ENCODE data around the gene AMH.

AMH gene

DNA sequence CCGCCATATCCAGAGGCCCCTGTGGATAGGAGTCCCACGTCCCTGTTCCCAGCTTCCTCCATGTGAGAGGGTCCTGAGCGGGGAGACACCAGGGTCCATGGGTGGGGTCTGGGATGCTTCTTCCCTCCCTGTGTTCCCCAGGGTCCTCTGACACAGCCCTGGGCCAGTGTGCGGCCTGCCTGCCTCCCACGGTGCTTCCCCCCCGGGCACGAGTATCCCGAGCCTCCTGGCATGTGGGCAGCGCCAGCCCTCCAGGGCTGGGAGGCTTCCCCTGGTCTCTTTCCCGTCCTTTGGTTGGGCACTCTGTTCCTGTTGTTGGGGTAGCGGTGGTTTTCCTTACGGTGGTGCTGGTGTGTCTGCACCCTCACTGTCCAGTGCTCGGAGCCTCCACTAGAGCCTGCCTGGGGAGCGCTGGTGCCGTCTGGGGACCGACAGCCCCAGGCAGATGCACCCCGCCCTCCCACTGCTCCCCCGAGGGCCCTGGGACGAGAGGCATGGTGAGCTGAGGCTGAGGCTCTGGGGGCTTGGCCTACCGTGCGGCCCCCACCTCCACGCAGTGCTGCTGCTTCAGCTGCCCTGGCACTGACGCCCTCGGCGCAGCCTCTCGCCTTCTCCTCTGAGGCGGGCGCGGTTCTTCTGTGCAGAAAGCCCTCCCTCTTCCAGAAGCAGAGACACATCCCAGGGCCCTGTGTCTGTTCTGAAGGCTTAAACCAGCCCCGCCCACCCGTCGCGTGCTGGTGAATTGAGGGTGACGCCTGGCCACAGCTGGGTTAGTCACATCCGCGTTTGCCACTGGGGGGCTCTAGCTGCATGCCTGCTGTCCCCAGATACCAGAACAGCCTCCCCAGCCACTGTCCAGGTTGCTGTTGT is 40.9 kb upstream of the AMH start:
- TF ChIP-seq, protein P1, sequence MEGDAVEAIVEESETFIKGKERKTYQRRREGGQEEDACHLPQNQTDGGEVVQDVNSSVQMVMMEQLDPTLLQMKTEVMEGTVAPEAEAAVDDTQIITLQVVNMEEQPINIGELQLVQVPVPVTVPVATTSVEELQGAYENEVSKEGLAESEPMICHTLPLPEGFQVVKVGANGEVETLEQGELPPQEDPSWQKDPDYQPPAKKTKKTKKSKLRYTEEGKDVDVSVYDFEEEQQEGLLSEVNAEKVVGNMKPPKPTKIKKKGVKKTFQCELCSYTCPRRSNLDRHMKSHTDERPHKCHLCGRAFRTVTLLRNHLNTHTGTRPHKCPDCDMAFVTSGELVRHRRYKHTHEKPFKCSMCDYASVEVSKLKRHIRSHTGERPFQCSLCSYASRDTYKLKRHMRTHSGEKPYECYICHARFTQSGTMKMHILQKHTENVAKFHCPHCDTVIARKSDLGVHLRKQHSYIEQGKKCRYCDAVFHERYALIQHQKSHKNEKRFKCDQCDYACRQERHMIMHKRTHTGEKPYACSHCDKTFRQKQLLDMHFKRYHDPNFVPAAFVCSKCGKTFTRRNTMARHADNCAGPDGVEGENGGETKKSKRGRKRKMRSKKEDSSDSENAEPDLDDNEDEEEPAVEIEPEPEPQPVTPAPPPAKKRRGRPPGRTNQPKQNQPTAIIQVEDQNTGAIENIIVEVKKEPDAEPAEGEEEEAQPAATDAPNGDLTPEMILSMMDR (IDR thresholded peaks at IDR 0.05; ENCODE audit: low read depth, low read length, missing control alignments), result peak; percentile 37
- peak; percentile 51 for DNase-seq (ENCODE audit: extremely low read depth, low read depth)
- H3K4me3 ChIP-seq (replicated peaks; ENCODE audit: low read depth, low read length), result no peak overlapping the region

DNA sequence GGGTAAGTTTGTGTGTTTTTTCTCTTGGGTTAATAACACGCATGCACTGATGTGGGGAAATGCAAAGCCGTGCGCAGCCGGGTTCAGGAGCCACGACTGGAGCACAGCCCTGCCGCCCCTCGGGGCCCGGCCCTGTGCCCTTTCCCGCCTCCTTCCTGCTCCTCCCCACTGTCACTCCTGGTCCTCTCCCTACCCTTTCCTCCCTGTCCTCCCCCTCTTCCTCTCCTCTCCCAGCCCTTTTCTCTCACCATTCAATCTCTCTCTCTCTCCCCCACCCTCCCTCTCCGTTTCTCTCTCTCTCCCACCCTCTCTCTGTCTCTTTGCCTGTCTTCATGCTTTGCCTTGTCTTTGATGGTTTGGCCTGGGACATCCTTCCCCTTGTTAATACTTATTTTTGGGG is 40.1 kb upstream of the AMH start:
- no peak for DNase-seq (ENCODE audit: extremely low read depth, low read depth)
- TF ChIP-seq, protein P1 (IDR thresholded peaks at IDR 0.05; ENCODE audit: low read depth, low read length, missing control alignments), result no peak
- no peak overlapping the region for H3K4me3 ChIP-seq (replicated peaks; ENCODE audit: low read depth, low read length)

DNA sequence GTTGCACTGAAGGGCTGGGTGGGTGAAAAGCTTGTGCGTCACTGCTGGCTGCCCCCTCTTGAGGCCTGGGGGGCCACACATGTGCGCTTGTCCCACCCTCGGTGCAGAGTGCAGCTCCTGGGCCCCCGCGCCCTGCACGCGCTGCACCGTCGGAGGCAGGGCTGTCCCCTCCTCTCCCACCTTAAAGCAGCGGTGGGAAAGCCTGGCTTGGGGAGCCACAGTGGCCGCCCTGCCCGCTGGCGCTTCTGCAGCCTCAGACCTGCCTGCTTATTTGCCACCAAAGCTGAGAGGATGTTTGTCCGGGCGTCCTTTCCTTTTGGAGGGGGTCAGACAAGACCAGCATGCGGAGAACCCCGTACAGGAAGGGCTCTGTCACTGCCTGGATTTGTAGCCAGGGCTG is 39.7 kb upstream of the AMH start:
- no peak for DNase-seq (ENCODE audit: extremely low read depth, low read depth)
- TF ChIP-seq, protein P1 (IDR thresholded peaks at IDR 0.05; ENCODE audit: low read depth, low read length, missing control alignments), result no peak
- H3K4me3 ChIP-seq (replicated peaks; ENCODE audit: low read depth, low read length), result no peak overlapping the region

DNA sequence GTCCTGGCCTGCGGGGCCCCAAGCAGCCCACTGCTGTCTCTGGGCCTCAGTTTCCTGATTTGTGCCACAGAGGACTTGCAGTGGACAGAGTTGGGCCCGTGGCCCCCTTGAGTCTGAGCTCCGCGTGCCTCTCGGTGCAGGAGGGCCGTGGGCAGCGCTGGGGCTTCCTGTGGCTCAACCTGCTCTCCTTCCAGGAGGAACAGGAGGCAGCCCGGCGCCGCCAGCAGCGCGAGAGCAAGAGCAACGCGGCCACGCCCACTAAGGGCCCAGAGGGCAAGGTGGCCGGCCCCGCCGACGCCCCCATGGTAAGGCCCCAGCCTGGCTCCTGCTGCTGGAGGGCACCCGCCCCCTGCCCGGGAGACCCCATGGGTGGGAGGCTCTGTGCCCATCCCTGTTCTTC is 38.9 kb upstream of the AMH start:
- TF ChIP-seq, protein P1 (IDR thresholded peaks at IDR 0.05; ENCODE audit: low read depth, low read length, missing control alignments), result no peak
- no peak overlapping the region for H3K4me3 ChIP-seq (replicated peaks; ENCODE audit: low read depth, low read length)
- no peak for DNase-seq (ENCODE audit: extremely low read depth, low read depth)

DNA sequence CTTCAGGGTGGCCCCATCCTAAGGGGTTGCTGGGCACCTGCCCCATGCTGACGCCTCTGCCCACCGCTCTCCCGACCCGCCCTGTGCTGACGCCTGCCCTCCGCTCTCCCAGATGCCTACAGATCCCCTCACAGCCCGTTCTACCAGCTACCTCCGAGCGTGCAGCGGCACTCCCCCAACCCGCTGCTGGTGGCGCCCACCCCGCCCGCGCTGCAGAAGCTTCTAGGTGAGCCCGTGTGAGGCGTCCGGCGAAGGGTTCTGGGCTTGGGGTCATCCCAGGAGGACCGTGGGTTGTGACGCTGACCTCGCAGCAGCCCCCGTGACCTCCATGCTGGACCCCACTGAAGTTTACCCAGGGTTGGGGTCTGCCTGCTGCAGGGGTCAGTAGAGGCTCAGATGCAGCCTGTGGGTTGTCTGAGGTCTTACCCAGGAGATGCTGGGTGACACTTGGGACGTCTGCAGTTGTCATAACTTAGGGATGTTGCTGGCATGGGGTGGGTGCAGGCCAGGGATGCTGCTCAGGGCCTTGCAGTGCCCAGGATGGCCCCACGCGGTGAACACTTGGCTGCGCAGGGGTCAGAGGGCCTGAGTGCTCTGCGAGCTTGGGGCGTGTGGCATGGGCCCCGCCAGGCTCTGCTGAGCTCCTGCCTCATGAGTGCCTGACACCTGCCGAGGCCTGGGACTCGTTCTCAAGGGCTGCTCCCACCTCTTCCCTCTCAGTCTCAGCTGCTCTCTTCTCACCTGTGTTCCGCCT is 38.0 kb upstream of the AMH start:
- TF ChIP-seq, protein P1 (IDR thresholded peaks at IDR 0.05; ENCODE audit: low read depth, low read length, missing control alignments), result no peak
- DNase-seq (ENCODE audit: extremely low read depth, low read depth), result no peak

DNA sequence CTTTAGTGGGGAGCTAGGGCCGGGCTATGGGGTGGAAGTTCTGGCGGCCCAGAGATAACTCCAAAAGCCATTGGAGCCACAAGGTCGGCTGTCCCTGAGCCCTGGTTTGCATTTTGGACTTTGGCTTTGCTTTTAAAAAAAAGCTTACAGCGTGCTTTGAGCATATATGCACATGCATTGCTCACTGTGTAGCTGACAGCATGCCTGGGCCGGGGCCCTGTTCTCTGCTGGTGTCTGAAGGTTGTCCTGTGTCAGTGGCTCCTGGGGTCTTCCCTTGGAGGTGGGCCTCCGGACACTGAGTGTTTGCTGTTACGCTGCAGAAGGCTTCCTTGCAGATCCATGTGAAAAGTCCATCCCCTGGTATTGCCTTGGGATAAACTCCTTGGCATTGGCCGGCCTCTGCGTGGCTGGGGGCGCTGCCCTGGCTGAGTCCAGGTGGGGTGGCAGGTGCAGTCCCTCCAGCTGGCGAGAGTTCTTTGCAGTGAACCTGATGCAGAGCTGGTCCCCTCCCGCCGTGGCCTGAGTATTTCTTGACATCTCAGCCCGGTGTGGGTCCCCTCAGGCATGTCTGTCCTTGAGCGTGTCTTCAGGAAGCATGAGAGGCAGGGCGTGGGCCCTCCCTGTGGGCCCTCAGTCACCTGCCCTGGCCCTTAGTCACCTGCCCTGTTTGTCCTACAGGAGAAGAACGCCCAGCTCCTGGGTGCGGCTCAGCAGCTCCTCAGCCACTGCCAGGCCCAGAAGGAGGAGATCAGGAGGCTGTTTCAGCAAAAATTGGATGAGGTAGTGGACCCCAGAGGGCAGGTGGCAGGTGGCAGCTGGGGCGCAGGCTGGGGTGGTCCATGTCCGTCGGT is 36.0 kb upstream of the AMH start:
- H3K4me3 ChIP-seq (replicated peaks; ENCODE audit: low read depth, low read length), result no peak overlapping the region
- DNase-seq (ENCODE audit: extremely low read depth, low read depth), result no peak
- TF ChIP-seq, protein P1 (IDR thresholded peaks at IDR 0.05; ENCODE audit: low read depth, low read length, missing control alignments), result no peak

More for the DNA sequence above, 38.0 kb upstream of the AMH start:
- H3K4me3 ChIP-seq (replicated peaks; ENCODE audit: low read depth, low read length), result no peak overlapping the region
